GM12864 (cell line): ENCODE results near the gene SEC11A.

ENCODE experiments used
- DNase-seq: peaks from one replicate; pipeline ENCODE4 v3.0.0-alpha.2; 2011; ENCODE audit warnings: low read depth
- H3K4me3 ChIP-seq: 2 replicates; pipeline ENCODE4 v1.5.1; 2011; ENCODE audit warnings: mild to moderate bottlenecking, low read depth, low read length, control low read depth
- TF ChIP-seq, protein P1 (sequence below): IDR thresholded peaks from 2 replicates; pipeline ENCODE4 v1.5.1; 2011; ENCODE audit warnings: low read depth, mild to moderate bottlenecking, moderate library complexity, low read length, control low read depth, inconsistent platforms; ENCODE audit errors: missing control alignments

The SEC11A gene

DNA sequence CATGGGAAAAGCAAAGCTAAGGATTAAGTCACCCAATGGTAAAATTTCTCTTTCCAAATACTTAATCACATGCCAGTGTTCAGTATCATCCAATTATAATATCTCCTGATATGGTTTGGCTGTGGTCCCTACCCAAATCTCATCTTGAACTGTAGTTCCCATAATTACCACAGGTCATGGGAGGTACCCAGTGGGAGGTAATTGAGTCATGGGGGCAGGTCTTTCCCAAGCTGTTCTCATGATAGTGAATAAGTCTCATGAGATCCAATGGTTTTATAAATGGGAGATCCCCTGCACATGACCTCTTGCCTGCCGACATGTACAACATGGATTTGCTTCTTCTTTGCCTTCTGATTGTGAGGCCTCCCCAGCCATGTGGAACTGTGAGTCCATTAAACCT is 31.8 kb downstream of the SEC11A start:
- no peak for DNase-seq
- TF ChIP-seq, protein P1, sequence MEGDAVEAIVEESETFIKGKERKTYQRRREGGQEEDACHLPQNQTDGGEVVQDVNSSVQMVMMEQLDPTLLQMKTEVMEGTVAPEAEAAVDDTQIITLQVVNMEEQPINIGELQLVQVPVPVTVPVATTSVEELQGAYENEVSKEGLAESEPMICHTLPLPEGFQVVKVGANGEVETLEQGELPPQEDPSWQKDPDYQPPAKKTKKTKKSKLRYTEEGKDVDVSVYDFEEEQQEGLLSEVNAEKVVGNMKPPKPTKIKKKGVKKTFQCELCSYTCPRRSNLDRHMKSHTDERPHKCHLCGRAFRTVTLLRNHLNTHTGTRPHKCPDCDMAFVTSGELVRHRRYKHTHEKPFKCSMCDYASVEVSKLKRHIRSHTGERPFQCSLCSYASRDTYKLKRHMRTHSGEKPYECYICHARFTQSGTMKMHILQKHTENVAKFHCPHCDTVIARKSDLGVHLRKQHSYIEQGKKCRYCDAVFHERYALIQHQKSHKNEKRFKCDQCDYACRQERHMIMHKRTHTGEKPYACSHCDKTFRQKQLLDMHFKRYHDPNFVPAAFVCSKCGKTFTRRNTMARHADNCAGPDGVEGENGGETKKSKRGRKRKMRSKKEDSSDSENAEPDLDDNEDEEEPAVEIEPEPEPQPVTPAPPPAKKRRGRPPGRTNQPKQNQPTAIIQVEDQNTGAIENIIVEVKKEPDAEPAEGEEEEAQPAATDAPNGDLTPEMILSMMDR: no peak
- no peak overlapping the region for H3K4me3 ChIP-seq

DNA sequence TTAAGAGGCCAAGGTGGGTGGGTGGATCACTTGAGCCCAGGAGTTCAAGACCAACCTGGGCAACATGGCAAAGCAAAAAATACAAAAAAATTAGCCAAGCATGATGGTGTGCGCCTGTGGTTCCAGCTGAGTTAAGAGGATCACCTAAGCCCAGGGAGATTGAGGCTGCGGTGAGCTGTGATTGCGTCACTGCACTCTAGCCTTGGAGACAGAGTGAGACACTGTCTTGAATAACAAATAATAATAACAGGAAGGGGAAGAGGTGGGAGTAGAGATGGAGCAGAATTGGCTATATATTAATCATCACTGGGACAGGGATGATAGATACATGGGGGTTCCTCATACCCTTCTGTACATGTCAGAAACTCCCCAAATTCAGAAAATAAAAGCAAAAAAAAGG is 34.1 kb downstream of the SEC11A start:
- no peak overlapping the region for H3K4me3 ChIP-seq
- no peak for DNase-seq
- TF ChIP-seq, protein P1: no peak

DNA sequence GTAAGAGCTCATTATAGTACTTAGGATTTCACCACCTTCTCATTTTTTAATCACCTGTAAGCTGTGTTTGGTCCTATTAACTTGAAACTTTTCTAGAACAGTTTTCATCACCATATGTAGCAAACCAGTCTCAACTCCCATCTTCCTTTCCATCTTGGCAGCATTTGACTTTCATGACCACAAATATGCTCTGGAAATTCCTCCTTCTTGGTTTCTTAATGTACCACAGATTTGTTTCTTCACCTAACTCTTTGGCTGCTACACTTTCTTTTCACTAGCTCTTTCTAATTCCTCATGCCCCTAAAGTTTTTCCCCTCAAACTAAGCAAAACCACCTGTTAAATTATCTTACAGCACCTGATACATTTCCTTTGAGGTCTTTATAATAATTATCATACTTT is 44.7 kb downstream of the SEC11A start:
- TF ChIP-seq, protein P1: no peak
- DNase-seq: no peak
- H3K4me3 ChIP-seq: no peak overlapping the region

DNA sequence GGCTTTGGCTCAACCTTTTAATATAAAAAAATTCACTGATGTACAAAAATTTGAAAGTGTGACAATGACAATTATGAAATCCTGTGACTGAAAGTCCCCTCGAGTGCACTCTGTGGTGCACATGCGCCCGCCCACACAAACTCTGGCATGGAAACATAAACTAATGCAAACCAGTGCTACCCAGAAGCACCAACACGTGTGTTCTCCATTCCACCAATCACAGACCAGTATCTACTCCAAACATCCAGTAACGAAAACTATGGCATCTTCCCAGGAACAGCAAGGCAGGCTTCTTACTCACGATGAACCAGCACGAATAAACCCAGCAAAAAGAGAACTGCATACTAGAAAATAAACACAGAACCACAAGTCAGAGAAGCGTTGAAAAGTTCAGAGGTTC is 46.2 kb downstream of the SEC11A start:
- no peak overlapping the region for H3K4me3 ChIP-seq
- TF ChIP-seq, protein P1: no peak
- DNase-seq: no peak

DNA sequence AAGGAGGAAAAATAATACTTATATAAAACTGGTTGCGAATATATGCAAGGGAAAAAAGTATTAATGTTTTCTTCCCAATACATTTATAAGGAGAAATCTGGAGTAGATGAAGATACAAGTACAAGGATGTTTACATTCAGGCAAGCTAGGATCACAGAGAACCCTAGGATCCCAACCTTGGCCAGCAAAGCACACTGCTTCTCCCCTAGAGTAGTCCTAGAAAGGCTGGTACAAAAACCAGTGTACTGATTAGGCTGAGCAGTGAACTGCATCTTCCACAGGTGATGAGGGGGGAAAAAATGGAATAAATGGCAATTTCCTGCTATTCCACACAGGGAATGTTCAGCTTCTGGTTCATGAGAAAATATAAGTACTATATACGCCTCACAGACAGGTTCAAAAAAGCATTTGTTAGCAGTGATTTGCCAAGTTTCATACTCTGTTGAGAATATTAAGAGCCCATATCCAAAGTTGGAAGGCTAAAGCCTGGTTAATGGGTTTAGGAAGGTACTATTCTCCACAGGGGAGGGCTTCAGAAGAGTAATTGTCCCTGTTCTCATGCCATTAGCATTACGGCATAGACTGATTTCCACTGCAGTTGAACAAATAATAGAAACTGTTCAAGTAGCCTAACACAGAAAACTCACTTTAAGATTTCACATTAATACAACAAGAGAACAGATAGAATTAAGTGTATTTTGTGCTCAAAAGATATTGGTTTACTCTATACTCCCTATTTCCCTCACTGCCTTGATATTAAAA is 47.5 kb downstream of the SEC11A start:
- DNase-seq: no peak
- TF ChIP-seq, protein P1: no peak
- H3K4me3 ChIP-seq: no peak overlapping the region

DNA sequence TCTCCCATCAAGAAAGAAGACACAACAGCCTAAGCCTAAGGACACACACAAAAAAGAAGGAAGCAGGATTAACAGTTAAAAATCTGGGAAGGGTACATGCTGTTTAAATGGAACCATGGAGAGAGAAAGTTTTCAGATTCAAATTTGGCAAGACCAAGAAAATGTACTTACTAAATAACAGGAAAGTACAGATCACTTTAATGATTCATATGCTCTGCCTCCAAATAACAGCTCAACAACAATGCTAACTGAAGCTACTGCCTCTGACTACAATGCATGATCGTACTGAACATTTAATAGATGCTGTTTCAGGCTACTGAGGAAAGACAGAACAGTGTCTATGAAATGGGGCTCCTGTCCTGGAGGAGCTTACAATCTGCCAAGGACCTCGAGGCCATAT is 49.6 kb downstream of the SEC11A start:
- TF ChIP-seq, protein P1: no peak
- H3K4me3 ChIP-seq: no peak overlapping the region
- DNase-seq: no peak

DNA sequence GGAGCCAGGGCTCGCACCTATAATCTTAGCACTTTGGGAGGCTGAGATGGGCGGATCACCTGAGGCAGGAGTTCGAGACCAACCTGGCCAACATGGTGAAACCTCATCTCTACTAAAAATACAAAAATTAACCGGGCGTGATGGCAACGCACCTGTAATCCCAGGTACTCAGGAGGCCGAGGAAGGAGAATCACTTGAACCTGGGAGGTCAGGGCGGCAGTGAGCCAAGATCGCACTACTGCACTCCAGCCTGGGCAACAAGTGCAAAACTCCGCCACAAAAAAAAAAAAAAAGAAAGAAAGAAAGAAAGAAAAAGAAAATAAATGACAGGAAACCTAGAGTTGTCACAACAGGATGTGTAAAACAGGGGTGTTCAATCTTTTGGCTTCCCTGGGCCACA is 54.9 kb downstream of the SEC11A start:
- no peak for DNase-seq
- TF ChIP-seq, protein P1: no peak
- H3K4me3 ChIP-seq: no peak overlapping the region
